HCT116 (cell line): ENCODE measurements around the gene GALNT18.

Source experiments
- ATF3 ChIP-seq: IDR thresholded peaks from 2 replicates; pipeline ENCODE4 v1.6.1; 2012
- CEBPB ChIP-seq: IDR thresholded peaks from 2 replicates; pipeline ENCODE4 v1.6.1; 2012; ENCODE audit warnings: low read depth
- CTCF ChIP-seq, 3 experiments: fragments of 200-600 bp in 1 of 3; sonication (generic) in 1 of 3; IDR thresholded peaks in 2 of 3; conservative IDR thresholded peaks in 1 of 3; 2 replicates each; pipeline ENCODE4 v1.5.1; 2012 to 2017; ENCODE audit warnings: low read depth in 2 of 3, low read length in 2 of 3, antibody characterized with exemption in 1 of 3, borderline replicate concordance in 1 of 3, control low read depth in 1 of 3, mild to moderate bottlenecking in 1 of 3, mixed read lengths in 1 of 3, mixed run types in 1 of 3, moderate library complexity in 1 of 3; ENCODE audit not compliant: insufficient read depth in 1 of 3
- EGR1 ChIP-seq: IDR thresholded peaks from 2 replicates; pipeline ENCODE4 v1.6.1; 2012; ENCODE audit warnings: low read depth
- EZH2 ChIP-seq: fragments of 200-600 bp; sonication (generic); IDR thresholded peaks from 2 replicates; pipeline ENCODE4 v1.6.1; 2017; ENCODE audit warnings: antibody characterized with exemption, mixed run types
- EZH2phosphoT487 ChIP-seq: fragments of 200-600 bp; IDR thresholded peaks from 2 replicates; pipeline ENCODE4 v1.6.1; 2018; ENCODE audit warnings: antibody characterized with exemption, borderline replicate concordance
- POLR2A ChIP-seq: IDR thresholded peaks from 2 replicates; pipeline ENCODE4 v1.7.0; 2011; ENCODE audit warnings: borderline replicate concordance; ENCODE audit not compliant: insufficient read depth, insufficient read length; ENCODE audit errors: extremely low read depth
- RAD21 ChIP-seq: IDR thresholded peaks from 2 replicates; pipeline ENCODE4 v1.6.1; 2012; ENCODE audit warnings: low read depth, mild to moderate bottlenecking
- REST ChIP-seq: IDR thresholded peaks from 2 replicates; pipeline ENCODE4 v1.6.1; 2012; ENCODE audit warnings: low read depth
- SIN3A ChIP-seq: IDR thresholded peaks from 2 replicates; pipeline ENCODE4 v1.6.1; 2012; ENCODE audit warnings: low read depth
- TCF7L2 ChIP-seq: IDR thresholded peaks from 2 replicates; pipeline ENCODE4 v1.7.0; 2011; ENCODE audit warnings: borderline replicate concordance, inconsistent platforms; ENCODE audit not compliant: insufficient read depth, insufficient read length; ENCODE audit errors: extremely low read depth
- YY1 ChIP-seq: IDR thresholded peaks from 2 replicates; pipeline ENCODE4 v1.6.1; 2011; ENCODE audit warnings: low read length, low read depth, moderate library complexity, mild to moderate bottlenecking; ENCODE audit not compliant: insufficient replicate concordance; ENCODE audit errors: extremely low read depth

GRCh38 chr11:11370962-11371303 lies 250.9 kb downstream of the GALNT18 start:
- TF ChIP-seq CTCF (IDR thresholded peaks at IDR 0.05 in 2 of 3, conservative IDR thresholded peaks at IDR 0.05 in 1 of 3; ENCODE audit: borderline replicate concordance in 1 of 3, insufficient read depth in 1 of 3, low read depth in 2 of 3, low read length in 2 of 3) = no peak
- TF ChIP-seq CEBPB = no peak
- no peak for TF ChIP-seq YY1
- TF ChIP-seq EGR1 = no peak
- TF ChIP-seq POLR2A = no peak
- TF ChIP-seq REST = no peak
- no peak for TF ChIP-seq TCF7L2
- no peak for TF ChIP-seq EZH2phosphoT487
- no peak for TF ChIP-seq SIN3A
- TF ChIP-seq RAD21 = no peak
- TF ChIP-seq EZH2 = no peak
- no peak for TF ChIP-seq ATF3
